HG02623 (cell line): Measurements from ENCODE around the gene CEL.

Experiments
- ATAC-seq: cut with Tn5 transposase; IDR thresholded peaks from one replicate; pipeline ENCODE4 v1.9.1; 2021; ENCODE audit warnings: moderate library complexity; ENCODE audit not compliant: unreplicated experiment

CEL gene

GRCh38 chr9:133113949-133114885 lies 52.4 kb downstream of the CEL start:
- no peak for ATAC-seq

DNA sequence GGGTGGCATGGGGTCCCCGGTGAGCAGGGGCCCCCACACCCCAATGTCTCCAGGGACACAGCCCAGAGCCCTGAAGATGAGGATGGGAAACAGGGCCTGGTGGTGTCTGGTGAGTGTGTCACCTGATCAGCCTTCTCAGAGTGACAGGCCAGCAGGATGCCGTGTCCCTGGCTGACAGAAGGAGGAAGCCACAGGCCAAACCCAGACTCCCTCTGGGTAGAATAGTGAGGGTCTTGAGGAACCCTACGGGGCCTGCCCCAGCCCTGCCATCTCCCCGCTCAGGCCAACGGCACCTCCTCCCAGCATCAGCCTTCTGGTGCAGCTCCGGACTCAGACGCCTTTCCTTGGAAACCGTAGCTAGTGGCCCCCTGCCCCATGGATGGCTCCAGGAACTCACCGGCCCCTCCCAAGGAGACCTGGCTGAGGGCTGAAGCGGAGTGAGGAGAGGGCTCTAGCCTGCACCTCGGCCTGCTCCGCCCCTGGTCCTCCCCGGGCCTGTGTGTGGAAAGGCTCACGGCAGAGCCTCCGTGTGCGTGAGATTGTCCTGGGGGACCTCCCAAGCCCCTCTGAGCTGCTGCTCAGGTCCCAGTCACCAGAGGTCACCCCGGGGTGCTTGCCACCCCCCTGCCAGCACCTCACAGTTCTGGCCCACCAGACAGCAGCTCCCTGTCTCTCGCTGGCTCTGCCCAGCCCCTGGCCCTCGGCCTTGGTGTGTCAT lies 53.3 kb downstream of the CEL start:
- ATAC-seq, result no peak

DNA sequence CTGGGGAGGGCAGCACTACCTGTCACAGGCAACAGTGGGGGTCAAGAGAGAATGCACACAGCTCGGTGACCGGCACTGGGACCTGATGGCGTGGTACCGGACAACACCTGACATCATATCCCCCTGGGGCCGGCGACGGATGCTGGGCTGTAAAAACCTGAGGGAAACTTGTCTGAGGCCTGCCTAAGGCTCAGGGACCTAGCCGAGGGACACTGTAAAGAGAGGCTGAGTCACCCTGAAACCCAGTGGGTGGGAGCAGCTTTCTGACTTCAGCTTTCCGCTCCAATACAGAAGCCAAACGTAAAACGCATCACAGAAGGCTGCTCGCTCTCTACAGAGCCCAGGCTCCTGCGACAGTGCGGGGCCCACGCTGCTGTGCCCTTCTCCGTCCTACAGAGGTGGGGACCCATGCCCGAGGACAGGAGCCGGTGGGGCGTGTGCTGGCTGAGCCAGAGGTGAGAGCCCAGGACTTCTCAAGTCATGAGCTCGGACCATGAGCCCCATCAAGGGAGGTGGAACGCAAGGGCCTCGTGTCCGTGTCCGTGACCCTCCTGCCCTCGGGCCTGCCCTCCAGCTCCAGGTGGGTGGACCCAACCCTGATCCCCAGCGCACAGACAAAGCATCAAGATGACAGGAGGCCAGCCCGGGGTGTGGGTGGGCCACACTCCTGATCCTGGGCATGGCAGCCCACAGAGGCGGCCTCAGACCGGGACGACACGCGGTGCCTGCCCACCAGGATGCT lies 54.0 kb downstream of the CEL start:
- peak; percentile 67 for ATAC-seq

- ATAC-seq, result no peak
These were observed 54.8 kb downstream of the CEL start for GRCh38 chr9:133116346-133117231.

DNA sequence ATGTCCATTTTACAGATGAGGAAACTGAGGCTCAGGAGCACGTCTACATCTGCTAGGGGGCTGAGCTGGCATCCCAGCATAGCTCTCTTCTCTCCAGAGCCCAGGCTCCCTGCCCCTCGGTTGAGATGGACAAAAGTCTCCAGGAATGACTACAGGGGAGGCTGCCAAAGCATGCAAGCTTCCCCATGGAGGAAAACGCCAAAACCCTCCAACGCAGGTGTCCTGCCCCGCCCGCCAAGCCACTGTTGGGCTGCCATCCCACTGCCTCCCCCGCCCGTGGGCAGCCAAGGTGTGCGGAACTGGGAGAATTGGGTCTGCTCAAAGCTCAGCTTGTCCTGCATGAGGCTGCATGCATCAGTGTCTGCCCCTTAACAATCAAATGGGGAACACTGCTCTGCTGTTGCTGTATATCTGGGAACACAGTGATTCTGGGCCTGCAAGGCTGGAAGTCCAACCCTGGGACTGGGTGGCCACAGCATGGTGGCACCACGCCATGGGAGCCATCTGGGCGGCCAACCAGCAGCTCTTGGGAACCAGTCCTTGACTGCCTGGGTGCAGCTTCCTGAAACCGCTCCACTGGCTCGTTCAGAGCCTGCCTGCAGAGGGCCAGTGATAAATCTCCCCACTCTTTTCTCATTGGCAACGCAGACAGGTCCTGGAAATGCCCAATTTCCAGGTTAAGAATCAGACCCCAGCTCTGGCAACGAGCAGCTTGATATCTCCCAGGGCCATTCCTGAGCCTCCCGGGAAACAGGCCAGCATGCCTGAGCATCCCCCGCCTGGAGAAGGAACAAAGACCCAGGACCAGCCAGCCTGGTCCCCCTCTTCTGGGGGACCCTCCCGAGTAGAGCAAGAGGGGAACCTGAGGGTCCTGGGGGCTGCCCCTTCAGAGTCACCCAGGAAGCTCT lies 55.7 kb downstream of the CEL start:
- no peak for ATAC-seq

DNA sequence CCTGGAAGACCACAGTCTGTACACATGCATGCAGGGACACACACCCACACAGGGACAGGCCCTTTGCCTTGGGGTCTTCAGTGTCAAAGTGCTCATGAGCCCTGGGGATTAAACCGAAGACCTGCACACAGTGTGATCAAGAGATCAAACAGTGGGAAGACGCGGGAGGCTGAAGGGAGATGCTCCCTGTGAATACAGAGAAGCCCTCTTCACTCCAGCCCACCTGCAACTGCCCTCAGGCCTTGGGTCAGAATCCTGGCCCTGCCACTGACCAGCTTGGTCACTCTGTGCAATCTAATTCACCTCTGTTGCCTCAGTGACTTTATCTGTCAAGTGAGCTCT lies 56.4 kb downstream of the CEL start:
- ATAC-seq, result no peak

- ATAC-seq, result no peak
These were observed 56.8 kb downstream of the CEL start for GRCh38 chr9:133118568-133118967.

GRCh38 chr9:133119103-133119845 lies 57.5 kb downstream of the CEL start:
- ATAC-seq, result no peak

DNA sequence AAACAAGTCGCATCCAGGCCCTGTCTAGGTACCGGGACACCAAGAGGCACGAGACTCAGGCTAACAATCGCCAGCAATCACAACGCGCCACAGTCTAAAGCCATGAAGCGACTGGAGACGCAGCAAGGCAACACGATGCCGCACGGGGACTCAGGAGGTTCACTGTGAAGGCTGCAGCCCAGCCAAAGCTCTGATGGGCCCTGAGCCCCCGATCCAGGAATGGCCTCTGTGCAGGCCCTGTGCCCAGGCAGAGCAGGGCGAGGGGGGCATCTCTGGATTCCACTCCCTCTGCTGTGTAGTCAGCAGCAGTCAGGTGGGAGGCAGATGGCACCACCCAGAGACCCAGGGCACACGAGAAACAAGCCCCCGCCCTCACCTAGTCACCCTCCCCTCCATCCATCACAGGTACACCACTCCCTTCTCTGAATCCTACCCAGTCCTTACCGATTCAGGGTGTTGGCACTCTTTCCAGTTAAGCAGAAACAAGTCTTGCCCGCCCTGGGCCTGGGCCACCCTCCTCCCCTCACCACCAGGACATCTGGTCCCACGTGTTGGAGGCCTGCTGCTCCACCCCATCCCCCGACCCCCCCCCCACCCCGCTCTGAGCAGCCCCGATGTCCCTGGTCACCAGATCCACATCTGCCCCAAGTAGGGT lies 58.2 kb downstream of the CEL start:
- ATAC-seq, result no peak

GRCh38 chr9:133120501-133121197 lies 58.9 kb downstream of the CEL start:
- ATAC-seq, result no peak
